GM08714 (cell line): ENCODE results near the gene TDRD15.
"Not testable (repeated sequence)": the region's sequence is repeated elsewhere in the genome, so short reads cannot be mapped to it uniquely, and the experiment has no call there.

Experiments
- H3K4me3 ChIP-seq: fragments of 200-500 bp; sonication (Bioruptor generic); 2 replicates; pipeline ENCODE4 v1.5.1; 2014; ENCODE audit warnings: mild to moderate bottlenecking, low read length, inconsistent platforms
- ZNF274 ChIP-seq: IDR thresholded peaks from 2 replicates; pipeline ENCODE4 v1.6.1; 2012; ENCODE audit warnings: mild to moderate bottlenecking, low read depth, low read length

TDRD15 gene

DNA sequence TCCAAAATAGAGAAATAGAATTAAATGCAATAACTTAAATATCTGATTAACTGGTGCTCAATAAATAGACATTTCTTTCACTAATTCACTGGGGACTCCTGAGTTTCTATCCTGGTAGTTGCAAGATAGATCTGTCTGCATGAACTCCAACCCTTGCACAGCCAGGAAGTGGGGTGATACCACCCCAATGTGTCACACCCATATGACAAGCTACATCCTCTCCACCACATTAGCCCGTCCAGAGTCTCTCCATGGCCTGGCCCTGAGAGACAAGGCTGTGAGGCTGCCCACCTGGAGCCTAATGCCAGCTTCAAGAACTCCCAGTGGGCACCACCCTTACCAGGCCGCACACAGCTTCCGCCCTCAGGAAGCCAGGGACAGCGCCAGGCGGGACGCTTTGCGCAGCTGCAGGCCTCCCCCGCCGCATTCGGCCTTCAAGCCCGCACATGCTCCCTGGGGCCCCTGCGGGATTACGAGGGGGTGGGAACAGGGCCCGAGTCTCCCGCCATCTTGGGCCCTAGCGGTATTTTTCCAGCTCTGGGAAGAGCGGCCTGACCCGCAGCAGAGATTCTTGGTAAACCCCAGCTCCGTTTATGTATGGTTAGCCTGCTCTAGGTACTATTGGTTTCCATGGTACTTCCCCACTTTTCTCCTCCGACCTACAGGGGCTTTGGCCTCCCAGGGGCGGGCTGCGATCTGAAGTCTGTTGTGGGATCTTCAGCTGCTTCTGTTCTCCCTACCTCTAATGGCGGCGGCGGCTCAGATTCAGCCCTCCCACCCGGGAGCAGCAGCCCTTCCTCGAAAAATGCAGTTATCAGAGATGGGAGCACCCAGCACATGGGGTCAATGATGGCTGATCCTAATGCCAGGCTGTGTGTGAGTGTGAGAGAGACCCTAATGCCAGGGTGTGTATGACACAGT lies at the start of gene TDRD15:
Gene TDRD15, plus strand, starts transcription at position 496 of the 921 bp plus-strand sequence. CDS start 13,500 bp downstream, outside the sequence.
- H3K4me3 ChIP-seq, result no peak within 1 kb of the TSS
- TF ChIP-seq ZNF274, result no peak

DNA sequence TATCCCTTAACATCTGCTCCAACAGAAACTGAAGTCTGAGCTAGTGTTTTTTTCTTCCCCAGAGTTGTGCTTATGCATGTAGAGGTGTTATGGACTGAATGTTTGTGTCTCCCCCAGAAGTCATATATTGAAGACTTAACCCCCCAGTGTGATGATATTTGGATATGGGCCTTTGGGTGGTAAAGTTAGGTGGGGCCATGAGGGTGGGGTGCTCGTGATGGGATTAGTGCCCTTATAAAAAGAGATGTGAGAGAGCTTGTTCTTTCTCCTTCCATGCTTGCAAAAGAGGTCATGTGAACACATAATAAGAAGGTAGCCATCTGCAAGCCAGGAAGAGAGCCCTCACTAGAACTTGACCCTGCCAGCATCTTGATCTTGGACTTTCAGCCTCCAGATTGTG lies 45.5 kb upstream of the TDRD15 start:
- no peak for TF ChIP-seq ZNF274
- no peak overlapping the region for H3K4me3 ChIP-seq

DNA sequence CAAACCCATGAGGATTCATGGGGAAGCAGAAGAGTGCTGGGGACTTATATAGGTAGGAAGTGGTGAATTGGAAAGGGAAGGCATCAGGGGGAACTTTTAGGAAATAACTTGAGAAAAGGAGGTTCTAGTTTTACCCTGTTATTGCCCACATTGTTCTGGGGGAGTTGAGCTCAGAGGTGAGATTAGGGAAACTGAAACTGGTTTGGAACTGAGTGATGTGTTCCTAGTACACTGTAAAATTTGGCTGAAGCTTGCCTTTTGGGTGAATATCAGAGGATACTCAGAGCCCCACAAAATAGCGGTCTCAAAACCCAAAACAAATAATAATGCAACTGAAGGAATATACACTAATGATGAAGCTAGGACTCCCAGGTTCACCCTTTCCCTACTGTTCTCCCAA lies 40.3 kb upstream of the TDRD15 start:
- no peak overlapping the region for H3K4me3 ChIP-seq
- no peak for TF ChIP-seq ZNF274

DNA sequence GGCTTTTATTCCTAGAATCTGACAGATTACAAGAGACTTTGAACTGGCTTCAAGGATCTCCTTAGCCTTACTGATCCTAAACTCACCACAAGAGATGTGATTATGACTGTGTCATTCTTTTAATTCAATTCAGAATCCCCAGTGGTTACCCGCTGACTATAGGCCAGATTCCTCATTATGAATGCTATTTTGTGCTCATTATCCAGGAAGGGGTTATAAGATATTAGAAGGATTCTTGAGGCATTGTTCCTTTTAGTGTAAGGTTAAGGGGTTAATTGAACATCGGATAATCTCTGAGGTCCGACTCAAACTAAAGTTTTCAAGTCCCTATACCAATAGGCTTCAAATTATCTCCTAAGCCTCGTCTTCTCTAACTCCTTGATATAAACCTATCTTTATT lies 39.4 kb upstream of the TDRD15 start:
- TF ChIP-seq ZNF274, result no peak
- H3K4me3 ChIP-seq, result no peak overlapping the region

DNA sequence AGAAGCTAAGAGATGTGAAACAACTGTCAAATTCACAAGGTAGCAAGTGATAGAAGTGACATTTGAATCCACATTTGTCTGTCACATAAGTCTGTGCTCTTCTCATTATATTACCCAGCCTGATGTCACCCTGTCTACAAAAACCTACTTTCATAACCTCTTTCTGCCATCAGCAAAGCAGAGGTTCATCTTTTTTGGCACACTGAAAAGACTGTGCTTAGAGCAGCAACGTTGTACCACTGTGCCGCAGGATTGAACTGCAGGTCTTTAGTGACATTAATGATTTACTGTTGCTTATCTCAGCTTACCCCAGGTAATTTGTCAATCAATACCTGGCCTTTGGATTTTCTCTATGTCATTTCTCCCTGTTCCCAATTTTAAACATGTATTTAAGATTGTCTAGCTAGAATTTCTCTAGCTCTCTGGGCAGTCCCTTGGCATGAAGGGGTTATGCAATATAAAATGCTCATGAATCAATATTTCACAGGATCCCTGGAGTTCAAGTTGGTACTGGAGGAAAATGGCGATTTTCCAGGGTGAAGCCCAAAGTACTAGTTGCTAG lies 31.4 kb upstream of the TDRD15 start:
- H3K4me3 ChIP-seq, result no peak overlapping the region
- no peak for TF ChIP-seq ZNF274

DNA sequence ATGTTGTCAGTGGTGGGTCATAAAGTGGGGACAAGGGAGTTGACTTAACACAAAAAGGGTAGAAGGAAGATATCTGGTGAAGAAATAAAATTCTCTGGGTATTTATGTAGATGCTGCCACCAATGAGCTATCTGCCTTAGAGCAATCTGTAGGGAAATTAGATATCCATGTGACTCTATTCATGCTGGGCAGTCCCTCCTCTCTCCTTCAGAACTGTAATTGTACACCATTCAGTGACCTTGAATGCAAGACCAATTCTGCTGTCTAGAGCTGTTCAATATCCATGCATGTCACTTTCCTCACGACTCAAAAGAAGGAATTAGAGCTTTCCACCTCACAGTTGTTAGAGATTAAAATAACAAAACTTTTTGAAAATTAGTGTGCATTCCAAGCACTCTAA lies 28.6 kb upstream of the TDRD15 start:
- no peak for TF ChIP-seq ZNF274
- no peak overlapping the region for H3K4me3 ChIP-seq

DNA sequence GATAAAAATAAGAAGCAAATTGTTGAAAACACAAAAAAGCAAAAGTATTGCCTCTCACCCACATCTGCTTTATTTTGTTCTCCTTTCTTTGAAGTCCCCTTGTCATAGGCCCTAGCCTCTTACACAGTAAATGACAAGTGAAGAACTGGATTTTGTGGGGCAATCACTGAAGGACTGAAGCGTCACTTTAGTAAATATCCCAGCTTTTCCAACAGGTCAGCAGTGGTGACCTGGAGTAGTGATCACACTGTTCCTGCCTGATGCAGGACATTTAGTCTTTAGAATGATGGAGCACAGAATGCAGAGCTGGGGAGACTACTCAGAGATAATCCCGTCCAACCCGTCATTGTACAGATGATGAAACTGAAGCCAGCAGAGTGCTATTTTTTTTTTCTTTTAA lies 28.1 kb upstream of the TDRD15 start:
- no peak for TF ChIP-seq ZNF274

DNA sequence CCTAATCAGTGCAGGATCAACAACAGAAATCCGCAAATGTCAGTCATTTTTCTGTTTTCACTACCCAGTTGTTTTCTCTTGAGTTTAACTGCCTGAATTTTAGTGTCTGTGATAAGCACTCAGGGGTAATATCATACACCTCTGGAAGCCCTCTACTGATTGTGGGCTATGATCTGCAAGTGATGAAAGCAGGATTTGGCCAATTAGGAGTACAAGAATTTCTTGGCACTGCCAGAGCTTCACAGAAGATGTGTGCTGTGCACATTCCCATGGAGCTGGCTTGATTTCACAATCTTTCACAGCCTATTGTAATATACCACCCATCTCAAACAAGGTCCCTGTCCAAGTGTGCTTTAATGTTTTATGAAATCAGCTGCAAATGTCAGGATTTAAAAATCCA lies 27.3 kb upstream of the TDRD15 start:
- no peak for TF ChIP-seq ZNF274
- H3K4me3 ChIP-seq, result no peak overlapping the region

More for the DNA sequence above, 28.1 kb upstream of the TDRD15 start:
- no peak overlapping the region for H3K4me3 ChIP-seq

DNA sequence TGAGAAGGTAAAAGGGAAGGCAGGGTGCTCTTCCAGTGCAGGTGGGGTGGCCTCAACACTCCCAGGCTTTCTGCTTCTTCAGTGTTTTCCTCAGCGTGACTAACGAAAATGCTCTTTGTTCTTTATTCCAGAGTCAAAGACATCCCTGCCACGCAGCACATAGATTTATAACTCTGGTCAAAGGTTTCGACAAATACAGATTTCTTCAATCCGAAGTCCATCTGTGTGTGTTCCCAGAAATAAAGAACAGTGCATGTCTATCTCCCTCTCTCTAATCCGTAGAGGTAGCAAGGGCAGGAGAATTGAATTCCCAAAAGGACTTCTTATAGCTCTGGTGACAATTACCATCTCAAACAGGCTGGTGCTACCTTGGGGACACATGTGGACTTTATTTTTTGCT lies 26.4 kb upstream of the TDRD15 start:
- no peak for TF ChIP-seq ZNF274
- H3K4me3 ChIP-seq, result no peak overlapping the region

DNA sequence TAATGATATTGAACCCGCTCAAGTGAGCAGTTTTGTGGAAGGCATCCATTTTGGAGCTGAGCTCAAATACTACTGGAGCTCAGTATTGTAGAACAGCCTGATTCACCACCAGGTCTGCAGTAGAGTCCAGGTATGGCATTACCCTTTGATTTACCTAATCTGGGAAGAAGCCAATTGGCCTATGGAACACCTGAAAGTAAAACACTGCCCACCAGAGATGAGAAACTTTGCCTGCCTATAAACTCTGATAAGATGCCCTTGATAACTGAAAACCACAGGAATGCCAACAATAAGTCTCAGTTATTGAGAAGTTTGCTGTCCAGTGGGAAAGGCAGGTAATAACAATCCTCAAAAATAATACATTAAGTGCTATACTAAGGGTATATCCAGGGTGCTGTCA lies 25.5 kb upstream of the TDRD15 start:
- no peak overlapping the region for H3K4me3 ChIP-seq
- no peak for TF ChIP-seq ZNF274

DNA sequence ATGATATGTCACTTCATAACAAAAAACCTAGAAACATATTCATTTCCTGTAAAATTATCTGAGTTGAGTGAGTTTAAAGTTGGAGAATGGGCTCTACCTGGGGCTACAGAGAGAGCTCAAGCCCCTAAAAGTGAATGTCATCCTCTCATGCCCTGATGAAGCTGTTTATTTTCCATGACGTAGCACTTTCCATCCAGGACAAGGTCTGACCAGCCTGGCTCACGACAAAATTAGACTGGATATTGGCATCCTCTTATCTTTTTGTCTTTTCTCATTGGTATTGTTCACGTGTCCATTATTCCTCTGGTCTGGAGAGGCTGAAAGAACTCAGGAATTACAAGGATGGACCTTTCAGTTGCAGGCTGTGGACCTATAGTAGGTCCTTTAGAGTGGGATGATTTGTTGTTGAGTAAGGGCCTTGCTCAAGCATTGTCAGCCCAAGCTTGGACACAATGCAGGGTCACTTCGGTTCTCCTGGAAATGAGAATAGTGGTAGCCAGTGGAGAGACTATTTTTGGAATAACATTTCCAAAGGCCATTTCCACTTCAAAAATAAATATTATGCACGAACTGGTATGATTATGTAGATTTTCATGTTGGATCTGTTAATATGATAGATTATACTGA lies 24.4 kb upstream of the TDRD15 start:
- no peak overlapping the region for H3K4me3 ChIP-seq
- TF ChIP-seq ZNF274, result no peak

DNA sequence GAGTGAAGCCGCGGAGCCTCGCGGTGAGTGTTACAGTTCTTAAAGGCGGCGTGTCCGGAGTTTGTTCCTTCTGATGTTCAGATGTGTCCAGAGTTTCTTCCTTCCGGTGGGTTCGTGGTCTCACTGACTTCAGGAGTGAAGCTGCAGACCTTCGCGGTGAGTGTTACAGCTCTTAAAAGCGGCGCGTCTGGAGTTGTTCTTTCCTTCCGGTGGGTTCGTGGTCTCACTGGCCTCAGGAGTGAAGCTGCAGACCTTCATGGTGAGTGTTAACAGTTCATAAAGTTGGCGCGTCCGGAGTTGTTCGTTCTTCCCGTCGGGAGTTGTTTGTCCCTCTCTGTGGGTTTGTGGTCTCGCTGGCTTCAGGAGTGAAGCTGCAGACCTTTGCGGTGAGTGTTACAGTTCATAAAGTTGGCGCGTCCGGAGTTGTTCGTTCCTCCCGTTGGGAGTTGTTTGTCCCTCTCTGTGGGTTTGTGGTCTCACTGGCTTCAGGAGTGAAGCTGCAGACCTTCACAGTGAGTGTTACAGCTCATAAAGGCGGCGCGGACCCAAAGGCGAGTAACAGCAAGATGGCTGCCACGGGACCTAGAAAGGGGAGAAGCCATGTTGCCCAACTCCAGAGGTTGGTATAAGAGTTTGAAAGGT lies 22.1 kb upstream of the TDRD15 start:
- not testable (repeated sequence) for H3K4me3 ChIP-seq

DNA sequence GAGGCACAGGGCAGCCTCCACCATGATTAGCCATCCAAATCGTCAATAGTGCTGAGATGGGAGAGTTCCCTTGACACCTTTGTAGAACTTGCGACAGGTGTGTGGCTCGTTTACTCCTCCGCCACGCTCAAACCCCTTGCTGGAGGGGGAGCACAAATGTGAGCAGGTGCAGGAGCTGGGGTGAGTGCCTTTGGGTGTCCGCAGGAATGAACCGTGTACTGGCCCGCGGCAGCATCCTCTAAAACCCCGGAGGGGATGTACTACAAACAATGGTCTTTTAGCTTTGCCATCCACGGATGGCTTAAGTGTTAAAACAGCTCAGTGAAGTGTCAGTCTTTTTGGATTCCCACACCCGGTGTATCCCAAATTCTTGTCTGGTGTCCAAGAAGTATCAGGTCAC lies 21.4 kb upstream of the TDRD15 start:
- no peak for TF ChIP-seq ZNF274
- H3K4me3 ChIP-seq, result no peak overlapping the region

DNA sequence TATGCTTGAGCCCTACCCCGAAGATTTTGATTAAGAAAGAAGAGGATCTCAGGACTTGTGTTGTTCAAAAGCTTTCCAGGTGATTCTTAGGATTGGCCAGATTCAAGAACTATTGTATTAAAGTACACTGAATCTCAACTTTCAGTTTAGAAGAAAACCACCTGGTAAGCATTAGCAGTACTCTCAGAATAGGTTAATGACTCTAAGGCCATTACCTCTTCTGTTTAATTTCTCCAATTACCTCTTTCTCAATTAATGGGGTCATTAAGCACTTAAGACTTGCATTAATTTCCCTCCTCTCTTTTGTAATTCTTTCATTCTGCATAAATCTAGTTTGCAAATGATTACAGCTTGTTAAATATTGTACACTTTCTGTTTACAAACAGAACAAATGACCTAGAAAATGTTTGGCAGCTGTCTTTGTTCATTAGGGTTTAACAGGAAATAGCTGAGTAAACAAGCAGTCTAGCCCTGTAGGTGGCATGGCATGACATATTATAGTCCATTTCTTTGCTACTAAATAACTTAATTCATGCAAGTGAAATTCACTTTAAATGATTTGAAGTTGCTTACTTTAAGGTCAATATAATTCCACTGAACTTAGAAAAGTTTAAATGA lies 20.4 kb upstream of the TDRD15 start:
- no peak for TF ChIP-seq ZNF274
- H3K4me3 ChIP-seq, result no peak overlapping the region
